GM20000 (cell line): ENCODE results near the gene ZEB1.

ENCODE experiments used
- DNase-seq: peaks from one replicate; pipeline ENCODE4 v3.0.0; 2012; ENCODE audit warnings: low spot score
- CTCF ChIP-seq: IDR thresholded peaks from 2 replicates; pipeline ENCODE4 v1.5.1; 2012; ENCODE audit warnings: mild to moderate bottlenecking, control low read depth; ENCODE audit errors: extremely low read depth, missing control alignments

Gene ZEB1

GRCh38 chr10:31456468-31456867 lies 137.5 kb downstream of the ZEB1 start:
- DNase-seq: no peak
- TF ChIP-seq CTCF: no peak

DNA sequence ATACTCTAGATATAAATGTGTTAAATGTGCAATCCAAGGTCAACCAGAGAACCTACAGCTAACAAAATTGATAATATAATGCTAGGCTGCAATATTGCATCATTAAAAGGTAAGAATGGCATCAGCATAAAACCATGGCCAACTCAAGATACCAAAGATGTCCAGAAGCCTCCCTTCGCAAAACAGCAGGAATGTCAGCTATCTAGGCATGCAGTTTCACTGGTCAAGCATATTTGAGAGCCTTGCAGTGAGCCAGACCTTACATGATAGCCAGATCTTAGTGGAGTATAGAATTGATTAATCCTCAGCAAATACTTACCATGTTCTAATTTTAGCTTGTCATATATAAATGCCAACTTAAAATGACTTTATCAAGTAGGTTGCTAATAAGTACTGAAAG lies 138.8 kb downstream of the ZEB1 start:
- TF ChIP-seq CTCF: no peak
- DNase-seq: no peak

DNA sequence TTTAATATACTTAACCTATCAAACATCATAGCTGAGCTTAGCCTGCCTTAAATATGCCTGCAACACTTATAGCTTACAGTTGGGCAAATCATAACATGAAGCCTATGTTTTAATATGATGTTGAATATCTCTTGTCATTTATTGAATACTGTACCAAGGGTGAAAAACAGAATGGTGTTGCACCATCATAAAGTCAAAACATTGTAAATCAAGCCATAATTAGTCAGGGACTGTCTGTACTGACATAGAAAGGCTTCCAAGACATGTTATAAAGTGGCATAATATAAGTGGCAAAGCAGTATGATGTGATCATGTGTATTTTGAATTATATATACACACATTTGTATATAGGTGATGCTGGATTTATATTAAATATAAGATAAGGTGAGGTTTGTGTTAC lies 140.0 kb downstream of the ZEB1 start:
- no peak for TF ChIP-seq CTCF
- no peak for DNase-seq

- DNase-seq: no peak
- TF ChIP-seq CTCF: no peak
Observed at GRCh38 chr10:31460242-31460641, 141.2 kb downstream of the ZEB1 start.

DNA sequence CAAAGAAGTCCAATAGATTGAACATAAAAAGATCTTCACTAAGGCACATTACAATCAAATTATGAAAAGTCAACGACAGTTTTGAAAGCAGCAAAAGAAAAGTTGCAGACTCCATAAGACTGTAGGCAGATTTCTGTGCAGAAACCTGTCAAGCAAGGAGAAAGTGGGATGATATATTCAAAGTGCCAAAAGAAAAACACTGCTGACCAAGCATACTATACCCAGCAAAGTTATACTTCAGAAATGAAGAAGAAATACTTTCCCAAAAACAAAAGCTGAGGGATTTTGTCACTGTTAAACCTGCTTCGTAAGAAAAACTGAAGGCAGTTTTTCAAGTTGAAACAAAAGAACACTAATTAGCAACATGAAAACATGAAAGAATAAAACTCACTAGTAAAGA lies 145.5 kb downstream of the ZEB1 start:
- no peak for TF ChIP-seq CTCF
- no peak for DNase-seq

DNA sequence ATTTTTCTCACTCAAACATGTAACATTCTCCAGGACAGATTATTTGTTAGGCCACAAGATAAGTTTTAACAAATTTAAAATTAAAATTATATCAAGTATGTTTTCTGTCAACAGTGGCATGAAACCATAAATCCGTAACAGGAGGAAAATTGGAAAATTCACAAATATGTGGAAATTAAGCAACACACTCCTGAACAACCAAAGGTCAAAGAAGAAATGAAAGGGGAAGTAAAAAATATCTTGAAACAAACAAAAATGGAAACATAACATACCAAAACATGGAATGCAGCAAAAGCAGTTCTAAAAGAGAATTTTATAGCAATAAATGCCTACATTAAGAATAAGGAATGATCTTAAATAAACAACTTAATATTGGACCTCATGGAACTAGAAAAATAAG lies 147.3 kb downstream of the ZEB1 start:
- no peak for DNase-seq

GRCh38 chr10:31467791-31468535 lies 148.9 kb downstream of the ZEB1 start:
- no peak for DNase-seq

More for the DNA sequence above, 147.3 kb downstream of the ZEB1 start:
- TF ChIP-seq CTCF: no peak

More at GRCh38 chr10:31467791-31468535, 148.9 kb downstream of the ZEB1 start:
- TF ChIP-seq CTCF: no peak
